Activated naive CD4-positive, alpha-beta T cell treated with anti-CD3 and anti-CD28 coated beads for 36 hours (primary cell): ENCODE measurements around the gene EYA3. TPM values are rescaled to one million over a fixed set of nuclear protein-coding genes. Genes with fewer than 3 reads are reported as not detected.

Experiments
- CTCF ChIA-PET: fragments of 350-600 bp; sonication (Branson Sonifier 250); formaldehyde crosslinking; loops from one replicate; lab custom pipeline; 2021; ENCODE audit warnings: antibody characterized with exemption; lab: Charles Lee
- DNase-seq: peaks from one replicate; pipeline ENCODE4 v3.0.0-alpha.2; 2020
- H3K27ac Mint-ChIP-seq: one replicate; pipeline ENCODE4 v1.8.0; 2021; ENCODE audit warnings: mild to moderate bottlenecking, mixed read lengths
- H3K27me3 Mint-ChIP-seq: one replicate; pipeline ENCODE4 v1.8.0; 2021; ENCODE audit warnings: low read depth, mixed read lengths
- H3K36me3 Mint-ChIP-seq: one replicate; pipeline ENCODE4 v1.8.0; 2021; ENCODE audit warnings: low read depth, mixed read lengths
- H3K4me1 Mint-ChIP-seq: one replicate; pipeline ENCODE4 v1.8.0; 2021; ENCODE audit warnings: low read depth, mixed read lengths
- H3K4me3 Mint-ChIP-seq: one replicate; pipeline ENCODE4 v1.8.0; 2021; ENCODE audit warnings: mild to moderate bottlenecking, moderate library complexity, mixed read lengths
- H3K9me3 Mint-ChIP-seq: one replicate; pipeline ENCODE4 v1.8.0; 2021; ENCODE audit warnings: mixed read lengths
- intact Hi-C: fragments of 100-400 bp; cut with micrococcal nuclease; formaldehyde crosslinking; loops from one replicate; pipeline ENCODE4 v1.15.1; 2023
- total RNA-seq, 2 experiments: library from RNA; stranded (reverse); gene quantifications; one replicate each; pipeline ENCODE4 v1.2.3, GENCODE V29; 2021

Gene EYA3
- total RNA-seq, 2 experiments from 2014 or later, result 25.4 to 25.9 TPM

- Mint-ChIP-seq H3K4me1 (peaks cover 23% of the 10 kb centered on the region), H3K27ac (no peak overlapping the region)
- intact Hi-C loops, result loop anchor here (1.0 to 2.0 kb wide), 4 partner anchors 38 to 268 kb away; partner anchors contain the start of gene EYA3
Measured at GRCh38 chr1:27940870-27941560, 147.4 kb downstream of the EYA3 start.

GRCh38 chr1:27940297-27940696, 148.1 kb downstream of the EYA3 start:
- Mint-ChIP-seq H3K36me3 (no peaks in the 10 kb centered on the region), H3K9me3 (no peaks in the 10 kb centered on the region), H3K4me3 (no peak overlapping the region), H3K4me1 (peaks cover 26% of the 10 kb centered on the region), H3K27ac (peak overlapping the region; percentile 15), H3K27me3 (peaks cover 7% of the 10 kb centered on the region)
- peak; percentile 90 for DNase-seq
- intact Hi-C loops, result loop anchor here (1.0 to 2.0 kb wide), 4 partner anchors 39 to 269 kb away; partner anchors contain the start of gene EYA3
- CTCF ChIA-PET, result interaction anchor here (0.5 to 1.8 kb wide), 14 partner anchors 10 to 1141 kb away, joined by 3 to 7 read pairs (median 3); no protein-coding TSS in a partner anchor

More at GRCh38 chr1:27940870-27941560, 147.4 kb downstream of the EYA3 start:
- Mint-ChIP-seq H3K4me3 (no peak overlapping the region), H3K9me3 (no peaks in the 10 kb centered on the region), H3K36me3 (no peaks in the 10 kb centered on the region), H3K27me3 (peaks cover under 1% of the 10 kb centered on the region)
- CTCF ChIA-PET, result interaction anchor here (0.5 to 1.8 kb wide), 14 partner anchors 9 to 1140 kb away, joined by 3 to 7 read pairs (median 3); no protein-coding TSS in a partner anchor
- DNase-seq, result no peak

GRCh38 chr1:27938488-27938887, 149.9 kb downstream of the EYA3 start:
- H3K4me3 Mint-ChIP-seq, result no peak overlapping the region
- H3K27me3 Mint-ChIP-seq, result peaks cover 15% of the 10 kb centered on the region
- intact Hi-C loops, result no loop called here
- CTCF ChIA-PET, result interaction anchor here (1.5 kb wide), 1 partner anchor 40 kb away, joined by 4 read pairs; no protein-coding TSS in a partner anchor
- no peaks in the 10 kb centered on the region for H3K36me3 Mint-ChIP-seq
- H3K4me1 Mint-ChIP-seq, result peaks cover 26% of the 10 kb centered on the region
- no peak overlapping the region for H3K27ac Mint-ChIP-seq
- no peak for DNase-seq
- H3K9me3 Mint-ChIP-seq, result no peaks in the 10 kb centered on the region

- Mint-ChIP-seq H3K9me3 (no peaks in the 10 kb centered on the region), H3K27me3 (peaks cover 15% of the 10 kb centered on the region), H3K4me1 (peaks cover 18% of the 10 kb centered on the region), H3K36me3 (no peaks in the 10 kb centered on the region), H3K27ac (no peak overlapping the region), H3K4me3 (no peak overlapping the region)
- CTCF ChIA-PET, result interaction anchor here (1.5 kb wide), 1 partner anchor 41 kb away, joined by 4 read pairs; no protein-coding TSS in a partner anchor
- intact Hi-C loops, result no loop called here
- DNase-seq, result no peak
Measured at GRCh38 chr1:27937524-27937836, 150.9 kb downstream of the EYA3 start.

- H3K27ac Mint-ChIP-seq, result no peak overlapping the region
- no peak overlapping the region for H3K4me3 Mint-ChIP-seq
- H3K36me3 Mint-ChIP-seq, result no peaks in the 10 kb centered on the region
- H3K4me1 Mint-ChIP-seq, result peaks cover 18% of the 10 kb centered on the region
- CTCF ChIA-PET, result interaction anchor here (1.1 kb wide), 1 partner anchor 9 kb away, joined by 3 read pairs; no protein-coding TSS in a partner anchor
- no peaks in the 10 kb centered on the region for H3K9me3 Mint-ChIP-seq
- H3K27me3 Mint-ChIP-seq, result peaks cover 15% of the 10 kb centered on the region
- no peak for DNase-seq
- intact Hi-C loops, result no loop called here
Measured at GRCh38 chr1:27936370-27936769, 152.0 kb downstream of the EYA3 start.

GRCh38 chr1:27935721-27936120, 152.7 kb downstream of the EYA3 start:
- no peak overlapping the region for H3K4me3 Mint-ChIP-seq
- no peak for DNase-seq
- peaks cover 15% of the 10 kb centered on the region for H3K27me3 Mint-ChIP-seq
- H3K4me1 Mint-ChIP-seq, result peaks cover 18% of the 10 kb centered on the region
- H3K27ac Mint-ChIP-seq, result no peak overlapping the region
- CTCF ChIA-PET, result interaction anchor here (0.7 to 1.1 kb wide), 2 partner anchors 10 to 16 kb away, joined by 3 read pairs; no protein-coding TSS in a partner anchor
- H3K9me3 Mint-ChIP-seq, result no peaks in the 10 kb centered on the region
- intact Hi-C loops, result no loop called here
- H3K36me3 Mint-ChIP-seq, result no peaks in the 10 kb centered on the region

GRCh38 chr1:27934818-27935549, 153.4 kb downstream of the EYA3 start, which contains the start of gene SMPDL3B:
Gene SMPDL3B (plus strand): TSS chr1:27935000. CDS start chr1:27935184, 184 bp downstream.
- Mint-ChIP-seq H3K27me3 (peaks cover 15% of the 10 kb centered on the region), H3K27ac (no peak within 1 kb of the TSS), H3K36me3 (no peaks in the 10 kb centered on the region), H3K4me1 (peaks cover 10% of the 10 kb centered on the region), H3K4me3 (peak within 1 kb of the TSS; percentile 67), H3K9me3 (no peaks in the 10 kb centered on the region)
- DNase-seq, result no peak
- intact Hi-C loops, result no loop called here
- CTCF ChIA-PET, result interaction anchor here (0.7 kb wide), 1 partner anchor 17 kb away, joined by 3 read pairs; no protein-coding TSS in a partner anchor

- Mint-ChIP-seq H3K27ac (no peak overlapping the region), H3K4me1 (peaks cover 9% of the 10 kb centered on the region), H3K36me3 (no peaks in the 10 kb centered on the region), H3K4me3 (no peak overlapping the region), H3K9me3 (no peaks in the 10 kb centered on the region), H3K27me3 (peaks cover 15% of the 10 kb centered on the region)
- CTCF ChIA-PET, result no interaction called here
- DNase-seq, result no peak
- intact Hi-C loops, result no loop called here
Measured at GRCh38 chr1:27931759-27932158, 156.7 kb downstream of the EYA3 start.

GRCh38 chr1:27931184-27931583, 157.2 kb downstream of the EYA3 start:
- Mint-ChIP-seq H3K4me1 (peaks cover 9% of the 10 kb centered on the region), H3K9me3 (no peaks in the 10 kb centered on the region), H3K36me3 (no peaks in the 10 kb centered on the region), H3K27ac (no peak overlapping the region), H3K4me3 (no peak overlapping the region), H3K27me3 (peaks cover 15% of the 10 kb centered on the region)
- CTCF ChIA-PET, result no interaction called here
- DNase-seq, result no peak
- intact Hi-C loops, result no loop called here

- no peaks in the 10 kb centered on the region for H3K4me1 Mint-ChIP-seq
- H3K36me3 Mint-ChIP-seq, result no peaks in the 10 kb centered on the region
- intact Hi-C loops, result no loop called here
- no peak overlapping the region for H3K4me3 Mint-ChIP-seq
- no peak overlapping the region for H3K27ac Mint-ChIP-seq
- no peak for DNase-seq
- H3K9me3 Mint-ChIP-seq, result no peaks in the 10 kb centered on the region
- CTCF ChIA-PET, result interaction anchor here (0.8 to 1.5 kb wide), 2 partner anchors 9 to 13 kb away, joined by 5 to 7 read pairs; no protein-coding TSS in a partner anchor
- no peaks in the 10 kb centered on the region for H3K27me3 Mint-ChIP-seq
Measured at GRCh38 chr1:27928216-27928954, 160.0 kb downstream of the EYA3 start.

- H3K4me3 Mint-ChIP-seq, result no peak overlapping the region
- no peak overlapping the region for H3K27ac Mint-ChIP-seq
- H3K9me3 Mint-ChIP-seq, result no peaks in the 10 kb centered on the region
- H3K27me3 Mint-ChIP-seq, result no peaks in the 10 kb centered on the region
- H3K4me1 Mint-ChIP-seq, result no peaks in the 10 kb centered on the region
- CTCF ChIA-PET, result no interaction called here
- H3K36me3 Mint-ChIP-seq, result no peaks in the 10 kb centered on the region
- DNase-seq, result no peak
- intact Hi-C loops, result no loop called here
Measured at GRCh38 chr1:27922272-27922671, 166.1 kb downstream of the EYA3 start.
